GM23338 (cell line): Measurements from ENCODE around the gene SRR. TPM values are rescaled to one million over a fixed set of nuclear protein-coding genes. Genes with fewer than 3 reads are reported as not detected.
A peak's percentile ranks its signal among the peaks of the same experiment; 100 is the strongest.

Experiments used
- ATAC-seq: fragments of 200-7000 bp; cut with Tn5 transposase; 3 replicates; pipeline ENCODE4 v1.9.1; 2020
- DNase-seq: peaks from one replicate; pipeline ENCODE4 v3.0.0-alpha.2; 2015; ENCODE audit warnings: low spot score
- H2AFZ ChIP-seq: fragments of 200-600 bp; sonication (generic); 2 replicates; pipeline ENCODE4 v1.8.0; 2016; ENCODE audit warnings: antibody characterized with exemption, mild to moderate bottlenecking, moderate library complexity
- H3F3A ChIP-seq: fragments of 200-600 bp; sonication (generic); replicated peaks from 2 replicates; pipeline ENCODE4 v1.8.0; 2017; ENCODE audit warnings: antibody characterized with exemption, mixed run types, low read depth
- H3K27ac ChIP-seq: fragments of 200-600 bp; sonication (generic); 2 replicates; pipeline ENCODE4 v1.6.1; 2016; ENCODE audit warnings: low read depth
- H3K27me3 ChIP-seq: fragments of 200-600 bp; sonication (generic); 2 replicates; pipeline ENCODE4 v1.8.0; 2016; ENCODE audit warnings: mild to moderate bottlenecking, mixed run types, moderate library complexity; ENCODE audit not compliant: insufficient read depth
- H3K36me3 ChIP-seq: fragments of 200-600 bp; sonication (generic); 2 replicates; pipeline ENCODE4 v1.8.0; 2016; ENCODE audit warnings: mild to moderate bottlenecking; ENCODE audit not compliant: insufficient read depth
- H3K4me1 ChIP-seq: fragments of 200-600 bp; sonication (generic); 2 replicates; pipeline ENCODE4 v1.8.0; 2016; ENCODE audit warnings: mild to moderate bottlenecking, moderate library complexity; ENCODE audit not compliant: insufficient read depth
- H3K4me2 ChIP-seq: fragments of 200-600 bp; sonication (generic); 2 replicates; pipeline ENCODE4 v1.7.1; 2017; ENCODE audit warnings: mixed run types
- H3K4me3 ChIP-seq: fragments of 200-600 bp; sonication (generic); 2 replicates; pipeline ENCODE4 v1.6.1; 2016; ENCODE audit warnings: mixed run types
- H3K79me2 ChIP-seq: fragments of 200-600 bp; sonication (generic); replicated peaks from 2 replicates; pipeline ENCODE4 v1.8.0; 2017; ENCODE audit warnings: mild to moderate bottlenecking; ENCODE audit not compliant: insufficient read depth
- H3K9me2 ChIP-seq: fragments of 200-600 bp; sonication (generic); 2 replicates; pipeline ENCODE4 v1.8.0; 2017; ENCODE audit not compliant: insufficient read depth
- H4K20me1 ChIP-seq: fragments of 200-600 bp; sonication (generic); replicated peaks from 2 replicates; pipeline ENCODE4 v1.8.0; 2017; ENCODE audit warnings: mild to moderate bottlenecking; ENCODE audit not compliant: insufficient read depth
- H3K27ac Mint-ChIP-seq: 2 replicates; pipeline ENCODE4 v1.8.0; 2020; ENCODE audit warnings: inconsistent platforms, mild to moderate bottlenecking, moderate library complexity, mixed read lengths
- H3K27me3 Mint-ChIP-seq: 3 replicates; pipeline ENCODE4 v1.8.0; 2022; ENCODE audit warnings: low read depth, mild to moderate bottlenecking, moderate library complexity, mixed read lengths, inconsistent platforms; ENCODE audit not compliant: insufficient read depth, poor library complexity
- H3K36me3 Mint-ChIP-seq: 3 replicates; pipeline ENCODE4 v1.8.0; 2021; ENCODE audit warnings: low read depth, mild to moderate bottlenecking, inconsistent platforms, moderate library complexity, mixed read lengths
- H3K4me1 Mint-ChIP-seq: 3 replicates; pipeline ENCODE4 v1.8.0; 2020; ENCODE audit warnings: mild to moderate bottlenecking, inconsistent platforms, mixed read lengths
- H3K4me3 Mint-ChIP-seq: 3 replicates; pipeline ENCODE4 v1.8.0; 2021; ENCODE audit warnings: moderate library complexity, mild to moderate bottlenecking, inconsistent platforms, mixed read lengths
- H3K9me3 Mint-ChIP-seq: 3 replicates; pipeline ENCODE4 v1.8.0; 2020; ENCODE audit warnings: moderate library complexity, mild to moderate bottlenecking, inconsistent platforms, mixed read lengths
- CREB1 ChIP-seq: fragments of 250-450 bp; sonication (Bioruptor Pico); IDR thresholded peaks from 2 replicates; pipeline ENCODE4 v1.5.0; 2020; ENCODE audit warnings: low read depth, mild to moderate bottlenecking, moderate library complexity
- CTCF ChIP-seq, 2 experiments: fragments of 200-600 bp in 1 of 2; sonication (generic) in 1 of 2; conservative IDR thresholded peaks; 2 replicates each; pipeline versions ENCODE4 v1.5.1 to v1.6.1; 2016 to 2017; ENCODE audit warnings: antibody characterized with exemption in 2 of 2, low read depth in 2 of 2, mild to moderate bottlenecking in 2 of 2, moderate library complexity in 1 of 2
- EZH2 ChIP-seq: fragments of 200-600 bp; sonication (generic); IDR thresholded peaks from one replicate; pipeline ENCODE4 v1.8.0; 2017; ENCODE audit warnings: antibody characterized with exemption, mild to moderate bottlenecking, low read depth; ENCODE audit not compliant: unreplicated experiment
- EZH2phosphoT487 ChIP-seq: fragments of 200-600 bp; sonication (generic); IDR thresholded peaks from one replicate; pipeline ENCODE4 v1.8.1; 2018; ENCODE audit warnings: antibody characterized with exemption; ENCODE audit not compliant: unreplicated experiment
- NANOG ChIP-seq: IDR thresholded peaks from 2 replicates; pipeline ENCODE4 v1.6.1; 2016; ENCODE audit warnings: antibody characterized with exemption, borderline replicate concordance
- POLR2AphosphoS5 ChIP-seq: IDR thresholded peaks from 2 replicates; pipeline ENCODE4 v1.6.1; 2016; ENCODE audit warnings: antibody characterized with exemption, low read depth
- STAT1 ChIP-seq: IDR thresholded peaks from one replicate; pipeline ENCODE4 v1.6.1; 2016; ENCODE audit warnings: antibody characterized with exemption; ENCODE audit not compliant: unreplicated experiment
- ZNF462 ChIP-seq: fragments of 250-450 bp; sonication (Bioruptor Pico); IDR thresholded peaks from 2 replicates; pipeline ENCODE4 v1.5.0; 2020; ENCODE audit warnings: mild to moderate bottlenecking, moderate library complexity
- polyA plus RNA-seq: library from polyadenylated mRNA; unstranded; fragments of >200 nt; fragmentation: Nextera tagmentation; extraction: Ambion mirVana; gene quantifications from 2 replicates; pipeline ENCODE4 v1.2.1, GENCODE V29; 2016
- total RNA-seq: library from RNA; depleted of rRNA; stranded (reverse); fragments of >200 nt; shearing (Covaris generic); gene quantifications from 2 replicates; pipeline ENCODE4 v1.2.3, GENCODE V29; 2014

SRR gene
- total and polyA plus RNA-seq, 2 experiments from 2014 or later: 2.8 to 5.4 TPM

- TF ChIP-seq ZNF462 (CRISPR knock-in tag): no peak
- no peak for TF ChIP-seq EZH2phosphoT487
- TF ChIP-seq CTCF (conservative IDR thresholded peaks at IDR 0.05; ENCODE audit: low read depth in 2 of 2): no peak
- TF ChIP-seq STAT1: no peak
- no peak for TF ChIP-seq POLR2AphosphoS5
- TF ChIP-seq CREB1 (CRISPR knock-in tag): no peak
- no peak for TF ChIP-seq NANOG
Observed at GRCh38 chr17:2343421-2343820, 39.7 kb downstream of the SRR start (continued).

- Mint-ChIP-seq H3K4me1 (peaks cover 24% of the 10 kb centered on the region), H3K36me3 (peaks cover 16% of the 10 kb centered on the region; the same call in 2 of the 3 replicates), H3K9me3 (no peaks in the 10 kb centered on the region), H3K27ac (0 out of 2 replicates have a peak overlapping the region, but pooled peaks have one; percentile 19), H3K4me3 (no peak overlapping the region), H3K27me3 (peaks cover 4% of the 10 kb centered on the region)
- Histone ChIP-seq H3K36me3 (no peaks in the 10 kb centered on the region), H3F3A (peaks cover 20% of the 10 kb centered on the region), H4K20me1 (no peaks in the 10 kb centered on the region; the same call in 1 of the 2 replicates), H2AFZ (no peak overlapping the region), H3K4me1 (peaks cover 17% of the 10 kb centered on the region), H3K4me2 (no peak overlapping the region), H3K27ac (no peak overlapping the region), H3K79me2 (peaks cover 10% of the 10 kb centered on the region; the same call in 1 of the 2 replicates), H3K4me3 (no peak overlapping the region), H3K27me3 (no peaks in the 10 kb centered on the region), H3K9me2 (no peaks in the 10 kb centered on the region)
- ATAC-seq (no peak), DNase-seq (no peak)
- no peak for TF ChIP-seq EZH2
- no peak for TF ChIP-seq NANOG
- TF ChIP-seq CREB1 (CRISPR knock-in tag): no peak
- no peak for TF ChIP-seq ZNF462 (CRISPR knock-in tag)
Observed at GRCh38 chr17:2344528-2344927, 40.8 kb downstream of the SRR start.
